ENCODE data around the gene PRKAR1B. TPM values are rescaled to one million over a fixed set of nuclear protein-coding genes. Genes with fewer than 3 reads are reported as not detected.

The PRKAR1B gene
- total RNA-seq, 2 experiments from 2014 or later, result 28.0 to 28.2 TPM

- Mint-ChIP-seq H3K27me3 (peaks cover 1% of the 10 kb centered on the region), H3K27ac (no peak overlapping the region), H3K4me3 (no peak overlapping the region), H3K4me1 (ENCODE audit: low read depth) (peaks cover 2% of the 10 kb centered on the region), H3K9me3 (no peaks in the 10 kb centered on the region), H3K36me3 (no peaks in the 10 kb centered on the region)
- DNase-seq, result no peak
- ChIA-PET POLR2A (no interaction called here), CTCF (no interaction called here)
- intact Hi-C loops (cut with micrococcal nuclease), result no loop called here
Measured at GRCh38 chr7:508461-509170, 218.5 kb downstream of the PRKAR1B start.

GRCh38 chr7:507623-508300, 219.3 kb downstream of the PRKAR1B start:
- no peak overlapping the region for H3K4me3 Mint-ChIP-seq
- H3K27ac Mint-ChIP-seq, result no peak overlapping the region
- intact Hi-C loops (cut with micrococcal nuclease), result no loop called here

GRCh38 chr7:506921-507622, 220.0 kb downstream of the PRKAR1B start:
- H3K36me3 Mint-ChIP-seq, result no peaks in the 10 kb centered on the region
- no peak overlapping the region for H3K27ac Mint-ChIP-seq
- POLR2A ChIA-PET, result no interaction called here
- CTCF ChIA-PET, result no interaction called here
- H3K4me1 Mint-ChIP-seq (ENCODE audit: low read depth), result no peaks in the 10 kb centered on the region
- no peaks in the 10 kb centered on the region for H3K9me3 Mint-ChIP-seq
- intact Hi-C loops (cut with micrococcal nuclease), result no loop called here
- H3K27me3 Mint-ChIP-seq, result no peaks in the 10 kb centered on the region
- no peak for DNase-seq
- H3K4me3 Mint-ChIP-seq, result no peak overlapping the region

More at GRCh38 chr7:507623-508300, 219.3 kb downstream of the PRKAR1B start:
- Mint-ChIP-seq H3K4me1 (ENCODE audit: low read depth) (no peaks in the 10 kb centered on the region), H3K9me3 (no peaks in the 10 kb centered on the region), H3K36me3 (no peaks in the 10 kb centered on the region), H3K27me3 (no peaks in the 10 kb centered on the region)
- ChIA-PET CTCF (no interaction called here), POLR2A (no interaction called here)
- no peak for DNase-seq

GRCh38 chr7:506391-506831, 220.7 kb downstream of the PRKAR1B start:
- Mint-ChIP-seq H3K4me1 (ENCODE audit: low read depth) (no peaks in the 10 kb centered on the region), H3K4me3 (no peak overlapping the region), H3K36me3 (no peaks in the 10 kb centered on the region), H3K27me3 (no peaks in the 10 kb centered on the region), H3K9me3 (no peaks in the 10 kb centered on the region), H3K27ac (no peak overlapping the region)
- CTCF ChIA-PET, result no interaction called here
- intact Hi-C loops (cut with micrococcal nuclease), result no loop called here
- no peak for DNase-seq
- POLR2A ChIA-PET, result no interaction called here

- H3K4me1 Mint-ChIP-seq (ENCODE audit: low read depth), result no peaks in the 10 kb centered on the region
- ChIA-PET POLR2A (no interaction called here), CTCF (no interaction called here)
- no peak for DNase-seq
- no peak overlapping the region for H3K4me3 Mint-ChIP-seq
- H3K36me3 Mint-ChIP-seq, result no peaks in the 10 kb centered on the region
- intact Hi-C loops (cut with micrococcal nuclease), result no loop called here
- no peaks in the 10 kb centered on the region for H3K27me3 Mint-ChIP-seq
- no peak overlapping the region for H3K27ac Mint-ChIP-seq
- H3K9me3 Mint-ChIP-seq, result no peaks in the 10 kb centered on the region
Measured at GRCh38 chr7:505171-505570, 221.9 kb downstream of the PRKAR1B start.

GRCh38 chr7:504221-505111, 222.6 kb downstream of the PRKAR1B start:
- no peak for DNase-seq
- H3K27ac Mint-ChIP-seq, result no peak overlapping the region
- no peaks in the 10 kb centered on the region for H3K27me3 Mint-ChIP-seq
- H3K36me3 Mint-ChIP-seq, result no peaks in the 10 kb centered on the region
- ChIA-PET CTCF (no interaction called here), POLR2A (no interaction called here)
- no peaks in the 10 kb centered on the region for H3K9me3 Mint-ChIP-seq
- H3K4me1 Mint-ChIP-seq (ENCODE audit: low read depth), result no peaks in the 10 kb centered on the region
- no peak overlapping the region for H3K4me3 Mint-ChIP-seq
- intact Hi-C loops (cut with micrococcal nuclease), result no loop called here

GRCh38 chr7:503575-504111, 223.4 kb downstream of the PRKAR1B start:
- CTCF ChIA-PET, result no interaction called here
- Mint-ChIP-seq H3K9me3 (no peaks in the 10 kb centered on the region), H3K27me3 (no peaks in the 10 kb centered on the region), H3K4me3 (no peak overlapping the region), H3K27ac (no peak overlapping the region), H3K4me1 (ENCODE audit: low read depth) (no peaks in the 10 kb centered on the region), H3K36me3 (no peaks in the 10 kb centered on the region)
- POLR2A ChIA-PET, result no interaction called here
- intact Hi-C loops (cut with micrococcal nuclease), result no loop called here
- DNase-seq, result no peak

- intact Hi-C loops (cut with micrococcal nuclease), result no loop called here
- no peak for DNase-seq
- POLR2A ChIA-PET, result no interaction called here
Measured at GRCh38 chr7:502296-502695, 224.8 kb downstream of the PRKAR1B start.

GRCh38 chr7:501526-501925, 225.6 kb downstream of the PRKAR1B start:
- DNase-seq, result no peak
- no peak overlapping the region for H3K27ac Mint-ChIP-seq
- POLR2A ChIA-PET, result no interaction called here
- H3K4me1 Mint-ChIP-seq (ENCODE audit: low read depth), result peaks cover 5% of the 10 kb centered on the region
- no peaks in the 10 kb centered on the region for H3K9me3 Mint-ChIP-seq
- H3K27me3 Mint-ChIP-seq, result no peaks in the 10 kb centered on the region
- H3K36me3 Mint-ChIP-seq, result no peaks in the 10 kb centered on the region
- CTCF ChIA-PET, result no interaction called here
- H3K4me3 Mint-ChIP-seq, result no peak overlapping the region
- intact Hi-C loops (cut with micrococcal nuclease), result no loop called here

More at GRCh38 chr7:502296-502695, 224.8 kb downstream of the PRKAR1B start:
- Mint-ChIP-seq H3K27me3 (no peaks in the 10 kb centered on the region), H3K4me3 (no peak overlapping the region), H3K9me3 (no peaks in the 10 kb centered on the region), H3K27ac (no peak overlapping the region), H3K4me1 (ENCODE audit: low read depth) (peaks cover 5% of the 10 kb centered on the region), H3K36me3 (no peaks in the 10 kb centered on the region)
- CTCF ChIA-PET, result no interaction called here

- DNase-seq, result no peak
- Mint-ChIP-seq H3K36me3 (no peaks in the 10 kb centered on the region), H3K4me3 (no peak overlapping the region)
Measured at GRCh38 chr7:500521-501420, 226.3 kb downstream of the PRKAR1B start.

GRCh38 chr7:499853-500485, 227.1 kb downstream of the PRKAR1B start:
- Mint-ChIP-seq H3K36me3 (no peaks in the 10 kb centered on the region), H3K4me1 (ENCODE audit: low read depth) (peaks cover 5% of the 10 kb centered on the region), H3K27ac (no peak overlapping the region), H3K27me3 (no peaks in the 10 kb centered on the region), H3K9me3 (no peaks in the 10 kb centered on the region), H3K4me3 (no peak overlapping the region)
- intact Hi-C loops (cut with micrococcal nuclease), result no loop called here
- POLR2A ChIA-PET, result no interaction called here
- no peak for DNase-seq
- CTCF ChIA-PET, result no interaction called here

More at GRCh38 chr7:500521-501420, 226.3 kb downstream of the PRKAR1B start:
- intact Hi-C loops (cut with micrococcal nuclease), result no loop called here
- Mint-ChIP-seq H3K9me3 (no peaks in the 10 kb centered on the region), H3K27me3 (no peaks in the 10 kb centered on the region), H3K27ac (no peak overlapping the region), H3K4me1 (ENCODE audit: low read depth) (peaks cover 5% of the 10 kb centered on the region)
- ChIA-PET CTCF (no interaction called here), POLR2A (no interaction called here)
